ENCODE data around the gene CCNJL.

Gene CCNJL

GRCh38 chr5:160285316-160285715 lies 27.0 kb downstream of the CCNJL start:
- H3K4me3 ChIP-seq (ENCODE audit: low read depth, low read length) = no peak overlapping the region
- TF ChIP-seq CTCF (IDR thresholded peaks at IDR 0.05; ENCODE audit: borderline replicate concordance, insufficient read depth, low read depth, low read length) = no peak

GRCh38 chr5:160284291-160284873 lies 28.0 kb downstream of the CCNJL start:
- H3K4me3 ChIP-seq (ENCODE audit: low read depth, low read length) = no peak overlapping the region
- no peak for TF ChIP-seq CTCF (IDR thresholded peaks at IDR 0.05; ENCODE audit: borderline replicate concordance, insufficient read depth, low read depth, low read length)

GRCh38 chr5:160281275-160281674 lies 31.1 kb downstream of the CCNJL start:
- TF ChIP-seq CTCF (IDR thresholded peaks at IDR 0.05; ENCODE audit: borderline replicate concordance, insufficient read depth, low read depth, low read length) = no peak
- no peak overlapping the region for H3K4me3 ChIP-seq (ENCODE audit: low read depth, low read length)

GRCh38 chr5:160280384-160281095 lies 31.8 kb downstream of the CCNJL start:
- TF ChIP-seq CTCF (IDR thresholded peaks at IDR 0.05; ENCODE audit: borderline replicate concordance, insufficient read depth, low read depth, low read length) = no peak

GRCh38 chr5:160278343-160278742 lies 34.0 kb downstream of the CCNJL start:
- no peak overlapping the region for H3K4me3 ChIP-seq (ENCODE audit: low read depth, low read length)
- TF ChIP-seq CTCF (IDR thresholded peaks at IDR 0.05; ENCODE audit: borderline replicate concordance, insufficient read depth, low read depth, low read length) = no peak

More at GRCh38 chr5:160280384-160281095, 31.8 kb downstream of the CCNJL start:
- H3K4me3 ChIP-seq (ENCODE audit: low read depth, low read length) = no peak overlapping the region

GRCh38 chr5:160274483-160274931 lies 37.9 kb downstream of the CCNJL start:
- TF ChIP-seq CTCF (IDR thresholded peaks at IDR 0.05; ENCODE audit: borderline replicate concordance, insufficient read depth, low read depth, low read length) = no peak
- no peak overlapping the region for H3K4me3 ChIP-seq (ENCODE audit: low read depth, low read length)

GRCh38 chr5:160272889-160273288 lies 39.5 kb downstream of the CCNJL start:
- H3K4me3 ChIP-seq (ENCODE audit: low read depth, low read length) = no peak overlapping the region
- TF ChIP-seq CTCF (IDR thresholded peaks at IDR 0.05; ENCODE audit: borderline replicate concordance, insufficient read depth, low read depth, low read length) = no peak
